GM19023 (cell line): ENCODE measurements around the gene GSE1.
"Not testable (repeated sequence)": the region's sequence is repeated elsewhere in the genome, so short reads cannot be mapped to it uniquely, and the experiment has no call there.

ENCODE experiments used
- ATAC-seq: cut with Tn5 transposase; IDR thresholded peaks from one replicate; pipeline ENCODE4 v1.9.1; 2021; ENCODE audit warnings: mild to moderate bottlenecking, moderate library complexity; ENCODE audit not compliant: unreplicated experiment

Gene GSE1

DNA sequence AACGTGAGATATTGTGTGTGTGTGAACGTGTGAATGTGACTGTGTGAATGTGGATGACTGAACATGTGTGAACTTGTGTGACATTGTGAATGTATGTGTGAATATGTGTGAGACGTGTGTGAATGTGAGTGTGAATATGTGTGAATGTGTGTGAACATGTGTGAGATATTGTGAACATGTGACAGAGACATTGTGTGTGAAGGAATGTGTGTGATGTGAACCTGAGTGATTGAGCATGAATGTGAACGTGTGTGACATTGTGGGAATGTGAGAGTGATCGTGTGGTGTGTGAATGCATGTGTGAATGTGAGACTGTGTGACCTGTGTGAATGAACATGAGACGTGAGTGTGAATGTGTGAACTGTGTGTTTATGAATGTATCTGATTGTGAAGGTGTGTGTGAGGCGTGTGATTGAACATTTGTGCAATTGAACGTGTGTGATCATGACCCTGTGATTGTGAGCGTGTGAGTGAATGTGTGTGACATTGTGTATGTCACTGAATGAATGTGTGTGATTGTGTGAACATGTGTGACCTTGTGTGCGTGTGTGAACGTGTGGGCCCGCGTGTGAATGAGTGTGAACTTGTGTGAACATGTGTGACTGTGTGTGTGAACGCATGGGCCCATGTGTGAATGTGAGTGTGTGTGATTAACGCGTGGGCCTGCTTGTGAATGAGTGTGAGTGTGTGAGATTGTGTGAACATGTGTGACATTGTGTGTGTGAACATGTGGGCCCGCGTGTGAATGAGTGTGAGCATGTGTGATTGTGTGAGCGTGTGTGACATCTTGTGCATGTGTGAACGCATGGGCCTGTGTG, 23.2 kb upstream of the GSE1 start:
- no peak for ATAC-seq

DNA sequence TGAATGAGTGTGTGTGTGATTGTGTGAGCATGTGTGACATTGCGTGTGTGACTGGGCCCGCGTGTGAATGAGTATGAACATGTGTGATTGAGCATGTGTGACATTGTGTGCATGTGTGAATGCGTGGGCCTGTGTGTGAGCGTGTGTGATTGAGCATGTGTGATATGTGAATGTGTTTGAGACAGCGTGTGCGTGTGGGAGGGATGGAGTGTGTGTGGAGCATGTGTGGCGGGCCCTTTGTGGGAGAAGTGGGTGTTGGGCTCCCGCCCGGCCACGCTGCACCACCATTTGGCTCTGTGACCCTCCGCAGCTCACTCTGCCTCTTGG, 22.7 kb upstream of the GSE1 start:
- ATAC-seq: no peak

DNA sequence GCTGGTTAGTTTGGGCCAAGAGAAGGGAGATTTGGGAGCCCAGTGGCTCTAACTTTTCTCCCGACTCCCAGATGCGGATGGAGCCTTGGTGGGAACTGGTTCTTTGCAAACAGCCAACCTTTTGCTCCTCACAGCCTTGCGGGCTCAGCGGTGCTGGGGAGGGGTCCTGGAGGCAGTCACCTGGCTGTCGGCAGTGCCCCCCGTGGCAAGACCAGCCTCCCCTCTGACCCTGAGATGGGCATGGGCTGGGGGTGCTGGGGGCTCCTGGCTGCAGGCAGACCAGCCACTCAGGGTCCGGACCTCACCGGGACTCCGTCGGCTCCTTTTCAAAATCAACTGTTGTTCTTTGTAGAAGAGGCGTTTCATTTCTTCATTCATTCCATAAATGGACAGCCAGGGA, 21.7 kb upstream of the GSE1 start:
- ATAC-seq: no peak

DNA sequence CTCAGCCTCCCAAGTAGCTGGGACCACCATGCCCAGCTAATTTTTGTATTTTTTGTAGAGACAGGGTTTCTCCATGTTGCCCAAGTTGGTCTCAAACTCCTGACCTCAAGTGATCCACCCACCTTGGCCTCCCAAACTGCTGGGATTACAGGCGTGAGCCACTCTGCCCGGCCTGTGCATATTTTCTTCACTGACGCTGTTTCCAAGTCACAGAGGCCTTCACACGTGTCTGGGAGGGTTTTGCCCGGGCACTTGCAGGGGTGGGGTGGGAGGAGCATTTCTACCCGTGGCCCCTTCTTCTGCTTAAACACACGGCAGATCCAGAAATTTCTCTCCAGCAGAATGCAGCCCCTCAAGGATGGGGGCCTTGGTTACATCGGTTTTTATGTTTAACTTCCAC, 20.8 kb upstream of the GSE1 start:
- not testable (repeated sequence) for ATAC-seq

- no peak for ATAC-seq
Observed at GRCh38 chr16:85592700-85593493, 20.2 kb upstream of the GSE1 start.

DNA sequence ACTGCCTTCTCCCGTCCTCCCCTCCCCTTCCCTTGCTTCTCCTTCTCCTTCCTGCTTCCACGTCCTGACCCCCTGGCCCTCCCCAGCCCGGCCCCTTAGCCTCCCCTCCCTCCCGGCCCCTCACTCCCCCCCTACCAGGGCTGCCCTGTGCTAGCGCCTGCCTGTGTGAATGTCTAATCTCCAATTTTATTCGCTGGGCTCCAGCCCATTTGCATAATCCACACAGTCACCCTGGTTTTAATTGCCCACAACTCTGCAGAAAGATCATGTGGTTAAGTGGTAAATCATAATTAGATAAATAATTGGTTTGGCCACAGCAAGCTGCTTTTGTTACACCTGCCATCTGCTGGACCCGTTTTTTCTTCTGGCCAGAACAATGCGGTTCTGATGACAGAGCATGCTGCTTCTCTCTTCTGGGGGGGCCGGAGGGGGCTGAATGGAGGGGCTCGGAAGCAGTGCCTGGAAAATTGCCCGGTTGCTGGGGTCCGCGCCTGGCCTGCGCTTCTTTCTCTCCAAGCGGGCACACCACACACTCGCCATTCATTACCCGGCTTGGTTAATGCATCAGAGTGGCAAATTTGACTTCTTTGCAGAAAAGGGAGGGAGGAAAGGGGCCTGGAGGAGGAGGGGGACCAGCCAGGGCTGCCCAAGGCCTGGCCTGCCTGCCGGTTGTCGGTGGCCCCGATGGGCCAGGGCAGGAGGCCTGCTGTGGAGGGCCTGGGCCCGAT, 19.5 kb upstream of the GSE1 start:
- no peak for ATAC-seq

GRCh38 chr16:85594273-85594977, 18.7 kb upstream of the GSE1 start:
- ATAC-seq: no peak

DNA sequence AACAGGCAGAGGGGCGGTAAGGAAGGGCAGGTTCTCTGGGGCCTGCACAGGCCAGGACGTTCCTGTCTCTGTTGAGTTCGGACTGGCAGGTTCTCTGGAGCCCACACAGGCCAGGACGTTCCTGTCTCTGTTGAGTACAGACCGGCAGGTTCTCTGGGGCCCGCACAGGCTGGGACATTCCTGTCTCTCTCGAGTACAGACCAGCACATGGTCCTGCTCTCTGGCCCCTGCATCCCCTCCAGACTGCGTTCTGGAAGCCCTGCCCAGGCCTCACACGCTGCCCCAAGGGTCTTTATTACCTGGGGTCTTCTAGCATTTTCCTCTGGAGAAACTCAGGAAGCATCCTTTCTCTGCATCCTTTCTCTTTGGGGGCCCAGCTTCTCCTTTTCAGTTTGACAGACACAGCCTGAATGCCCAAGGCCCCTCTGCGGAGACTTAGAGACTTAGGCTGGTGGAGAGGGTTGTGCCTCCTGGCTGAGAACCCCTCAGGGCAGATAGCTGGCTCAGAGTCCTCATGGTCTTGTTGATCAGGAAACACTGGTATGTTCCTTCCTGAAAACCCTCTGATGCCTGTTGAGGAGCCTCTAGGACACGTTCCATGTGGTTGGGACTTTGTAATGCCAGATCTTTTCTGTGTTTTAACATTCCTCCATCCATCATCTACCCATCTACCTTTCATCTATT, 18.0 kb upstream of the GSE1 start:
- no peak for ATAC-seq

GRCh38 chr16:85595812-85596502, 17.2 kb upstream of the GSE1 start:
- no peak for ATAC-seq

DNA sequence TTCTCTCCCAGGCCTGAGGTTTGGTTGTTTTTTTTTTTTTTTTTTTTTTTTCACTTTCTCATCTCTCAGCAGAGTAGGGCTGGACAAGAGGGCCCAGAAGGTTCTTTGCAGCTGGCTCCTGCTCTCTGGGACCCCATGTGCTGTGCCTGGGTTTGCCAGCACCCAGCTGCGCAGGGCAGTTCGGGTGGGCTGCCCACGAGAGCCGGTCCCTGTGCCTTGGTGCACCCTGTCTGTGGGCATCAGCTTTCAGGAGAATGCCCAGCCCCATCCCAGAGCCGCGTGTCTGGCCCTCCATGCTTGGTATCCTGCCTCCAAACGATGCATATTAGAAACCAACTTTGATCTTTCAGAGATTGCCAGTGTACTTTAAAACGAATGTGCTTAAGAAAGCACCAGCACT, 15.0 kb upstream of the GSE1 start:
- no peak for ATAC-seq

- ATAC-seq: no peak
Observed at GRCh38 chr16:85600078-85600477, 13.0 kb upstream of the GSE1 start.

DNA sequence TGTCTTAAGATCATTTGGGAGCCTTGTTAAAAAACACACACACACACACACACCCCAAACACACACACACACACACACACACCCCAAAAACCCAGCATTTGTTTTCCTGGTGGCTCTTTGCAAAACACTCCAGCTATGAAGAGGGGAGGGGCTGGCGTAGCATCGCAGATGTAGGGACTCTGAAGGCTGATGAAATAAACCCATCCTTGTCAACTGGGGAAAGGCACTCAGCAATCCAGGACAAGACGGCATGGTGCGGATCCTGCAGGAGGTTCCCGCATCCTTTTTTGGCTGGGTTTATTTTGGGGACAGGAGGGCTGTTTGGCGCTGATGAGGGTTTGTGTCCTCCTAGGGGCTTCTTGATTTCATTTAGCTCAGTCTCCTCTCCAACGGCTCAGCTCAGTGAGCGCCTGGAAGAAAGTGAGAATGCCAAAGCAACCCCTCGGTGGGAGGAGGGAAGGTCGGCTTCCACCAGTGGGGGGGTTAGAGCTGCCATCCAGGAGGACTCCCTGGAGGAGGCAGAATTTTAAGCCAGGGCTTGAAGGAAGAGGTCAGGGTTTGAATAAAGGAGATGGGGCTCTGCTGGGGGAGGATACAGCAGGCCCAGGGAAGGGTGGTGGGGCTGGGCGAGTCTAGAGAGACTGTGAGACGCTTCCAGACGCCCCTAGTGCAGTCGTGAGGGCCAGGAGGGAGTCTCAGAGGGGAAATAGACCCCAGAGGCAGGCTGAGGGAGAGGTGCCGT, 12.4 kb upstream of the GSE1 start:
- no peak for ATAC-seq

DNA sequence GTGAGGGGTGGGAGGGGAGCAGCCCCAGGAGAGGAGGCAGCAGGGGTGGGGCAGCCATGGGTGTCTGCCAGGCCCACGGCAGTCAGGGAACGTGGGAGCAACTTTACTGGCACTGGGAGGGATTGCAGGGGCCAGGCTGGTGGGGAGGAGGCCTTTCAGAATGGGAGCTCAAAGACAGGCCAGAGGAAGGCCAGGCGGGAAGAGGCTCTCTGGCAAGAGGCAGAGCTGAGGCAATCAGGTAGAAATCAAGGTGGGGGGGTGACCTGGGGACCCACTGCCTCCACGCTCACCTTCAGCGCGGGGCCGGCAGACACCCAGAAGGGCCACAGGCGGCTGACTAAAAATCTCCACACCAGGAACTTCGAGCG, 11.9 kb upstream of the GSE1 start:
- no peak for ATAC-seq

GRCh38 chr16:85601730-85602401, 11.3 kb upstream of the GSE1 start:
- no peak for ATAC-seq

- ATAC-seq: no peak
Observed at GRCh38 chr16:85602402-85603202, 10.5 kb upstream of the GSE1 start.

GRCh38 chr16:85603203-85603755, 9.8 kb upstream of the GSE1 start:
- no peak for ATAC-seq

DNA sequence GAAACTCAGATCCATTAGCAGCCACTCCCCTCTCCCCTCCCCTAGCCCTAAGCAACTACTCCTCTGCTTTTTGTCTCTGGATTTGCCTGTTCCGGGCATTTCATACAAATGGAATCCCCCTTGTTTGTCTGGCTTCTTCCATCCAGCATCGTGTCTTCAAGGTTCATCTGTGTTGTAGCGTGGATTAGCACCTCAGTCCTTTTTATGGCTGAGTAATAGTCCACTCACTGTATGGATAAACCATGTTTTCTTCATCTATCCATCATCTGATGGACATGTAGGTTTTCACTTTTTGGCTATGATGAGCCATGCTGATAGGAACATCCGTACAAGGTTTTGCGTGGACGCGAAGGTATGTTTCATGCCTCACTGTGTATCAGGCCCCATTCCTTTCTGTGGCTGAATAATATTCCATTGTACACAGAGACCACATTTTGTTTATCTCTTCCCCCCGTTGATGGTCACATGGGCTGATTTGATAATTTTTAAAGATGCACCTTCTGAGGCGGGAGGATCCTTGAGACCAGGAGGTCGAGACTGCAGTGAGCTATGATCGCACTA, 8.9 kb upstream of the GSE1 start:
- no peak for ATAC-seq
